ENCODE measurements around the gene COA1.
"Not testable (repeated sequence)": the region's sequence is repeated elsewhere in the genome, so short reads cannot be mapped to it uniquely, and the experiment has no call there.

COA1 gene

GRCh38 chr7:43725251-43725650, 4.1 kb downstream of the COA1 start:
- no peak for DNase-seq

- DNase-seq = no peak
These were observed 6.3 kb downstream of the COA1 start for GRCh38 chr7:43723007-43723341.

- peak; percentile 38 for DNase-seq
These were observed 8.0 kb downstream of the COA1 start for GRCh38 chr7:43721193-43721806.

GRCh38 chr7:43716598-43716997, 12.7 kb downstream of the COA1 start:
- no peak for DNase-seq

GRCh38 chr7:43715966-43716365, 13.4 kb downstream of the COA1 start:
- not testable (repeated sequence) for DNase-seq

GRCh38 chr7:43711503-43711902, 17.8 kb downstream of the COA1 start:
- no peak for DNase-seq

- DNase-seq = not testable (repeated sequence)
These were observed 21.3 kb downstream of the COA1 start for GRCh38 chr7:43708055-43708454.

GRCh38 chr7:43703573-43703972, 25.8 kb downstream of the COA1 start:
- no peak for DNase-seq

GRCh38 chr7:43702974-43703373, 26.3 kb downstream of the COA1 start:
- no peak for DNase-seq

- no peak for DNase-seq
These were observed 27.4 kb downstream of the COA1 start for GRCh38 chr7:43701929-43702328.

- no peak for DNase-seq
These were observed 27.8 kb downstream of the COA1 start for GRCh38 chr7:43701500-43701854.

GRCh38 chr7:43700646-43701499, 28.4 kb downstream of the COA1 start:
- DNase-seq = no peak

GRCh38 chr7:43700059-43700501, 29.2 kb downstream of the COA1 start:
- peak; percentile 46 for DNase-seq

GRCh38 chr7:43698460-43699255, 30.7 kb downstream of the COA1 start:
- DNase-seq = no peak

GRCh38 chr7:43697690-43698089, 31.6 kb downstream of the COA1 start:
- DNase-seq = no peak

- DNase-seq = no peak
These were observed 34.0 kb downstream of the COA1 start for GRCh38 chr7:43695365-43695764.

GRCh38 chr7:43694399-43694748, 34.9 kb downstream of the COA1 start:
- no peak for DNase-seq

GRCh38 chr7:43693687-43694398, 35.5 kb downstream of the COA1 start:
- no peak for DNase-seq

GRCh38 chr7:43692582-43693373, 36.5 kb downstream of the COA1 start:
- DNase-seq = no peak

GRCh38 chr7:43691611-43692010, 37.7 kb downstream of the COA1 start:
- no peak for DNase-seq

GRCh38 chr7:43689115-43689514, 40.2 kb downstream of the COA1 start:
- no peak for DNase-seq

- DNase-seq = not testable (repeated sequence)
These were observed 41.5 kb downstream of the COA1 start for GRCh38 chr7:43687866-43688265.
